B cell (primary cell): ENCODE results near the gene MEGF8. TPM values are rescaled to one million over a fixed set of nuclear protein-coding genes. Genes with fewer than 3 reads are reported as not detected.

Experiments used
- ATAC-seq: fragments of 200-7000 bp; cut with Tn5 transposase; one replicate; pipeline ENCODE4 v1.10.0; 2021; ENCODE audit warnings: low read depth, mild to moderate bottlenecking, moderate number of reproducible peaks, moderate library complexity
- CTCF ChIA-PET: fragments of 350-600 bp; sonication (Branson Sonifier 250); formaldehyde crosslinking; loops from one replicate; lab custom pipeline; 2021; ENCODE audit warnings: antibody characterized with exemption, inconsistent platforms; lab: Charles Lee
- POLR2A ChIA-PET: fragments of 350-600 bp; sonication (Branson Sonifier 250); formaldehyde crosslinking; loops from one replicate; lab custom pipeline; 2021; ENCODE audit warnings: antibody characterized with exemption; lab: Charles Lee
- DNase-seq: peaks from one replicate; pipeline ENCODE4 v3.0.0; 2013
- H2AFZ ChIP-seq: 2 replicates; pipeline ENCODE4 v1.6.1; 2012; ENCODE audit warnings: mild to moderate bottlenecking, low read depth, low read length; ENCODE audit not compliant: insufficient read depth, poor library complexity, severe bottlenecking
- H3K27ac ChIP-seq, 2 donors: 1 replicate in 1 of 2; 2 replicates in 1 of 2; pipeline ENCODE4 v1.5.1; 2012 to 2013; ENCODE audit warnings: low read length in 2 of 2, mild to moderate bottlenecking in 2 of 2, moderate library complexity in 1 of 2
- H3K27me3 ChIP-seq, 4 experiments: fragments of 200-600 bp in 1 of 4; sonication (generic) in 1 of 4; replicated peaks in 1 of 4; 1 replicate in 2 of 4; 2 replicates in 2 of 4; pipeline versions ENCODE4 v1.6.1 to v1.7.0; 2013 to 2016; ENCODE audit warnings: low read length in 3 of 4, mild to moderate bottlenecking in 2 of 4, mixed read lengths in 1 of 4, moderate library complexity in 1 of 4; ENCODE audit not compliant: insufficient read depth in 4 of 4, control insufficient read depth in 3 of 4; ENCODE audit errors: control extremely low read depth in 1 of 4
- H3K36me3 ChIP-seq, 2 experiments: replicated peaks in 1 of 2; 1 replicate in 1 of 2; 2 replicates in 1 of 2; pipeline versions ENCODE4 v1.6.1 to v1.7.1; 2013; ENCODE audit warnings: low read length in 1 of 2; ENCODE audit not compliant: insufficient read depth in 2 of 2, control insufficient read depth in 1 of 2; ENCODE audit errors: control extremely low read depth in 1 of 2, extremely low read depth in 1 of 2
- H3K4me1 ChIP-seq, 2 donors: fragments of 200-600 bp in 1 of 2; sonication (generic) in 1 of 2; 1 replicate in 1 of 2; 2 replicates in 1 of 2; pipeline versions ENCODE4 v1.5.1 to v1.6.1; 2013 to 2017; ENCODE audit warnings: low read length in 2 of 2; ENCODE audit not compliant: control insufficient read depth in 2 of 2, insufficient read depth in 2 of 2
- H3K4me2 ChIP-seq: replicated peaks from 2 replicates; pipeline ENCODE3; 2012; ENCODE audit warnings: mild to moderate bottlenecking, low read depth, low read length; ENCODE audit not compliant: poor library complexity, severe bottlenecking
- H3K4me3 ChIP-seq, 5 experiments: fragments of 200-600 bp in 1 of 5; sonication (generic) in 1 of 5; 1 replicate in 3 of 5; 2 replicates in 2 of 5; pipeline versions ENCODE4 v1.5.1 to v1.7.0; 2011 to 2016; ENCODE audit warnings: low read length in 4 of 5, mild to moderate bottlenecking in 4 of 5, low read depth in 2 of 5, control low read depth in 1 of 5, moderate library complexity in 1 of 5; ENCODE audit not compliant: insufficient read depth in 1 of 5; ENCODE audit errors: control extremely low read depth in 1 of 5, extremely low read depth in 1 of 5
- H3K79me2 ChIP-seq: fragments of 200-600 bp; sonication (generic); one replicate; pipeline ENCODE4 v1.6.0; 2016; ENCODE audit warnings: low read length; ENCODE audit not compliant: control insufficient read depth, insufficient read depth
- H3K9ac ChIP-seq: fragments of 200-600 bp; sonication (generic); 2 replicates; pipeline ENCODE4 v1.6.1; 2017; ENCODE audit warnings: mild to moderate bottlenecking, low read length, moderate library complexity
- H3K9me3 ChIP-seq, 3 donors: one replicate each; pipeline versions ENCODE4 v1.6.1 to v1.7.1; 2013; ENCODE audit warnings: low read length in 2 of 3; ENCODE audit not compliant: control insufficient read depth in 2 of 3, insufficient read depth in 1 of 3; ENCODE audit errors: control extremely low read depth in 1 of 3
- H4K20me1 ChIP-seq: 2 replicates; pipeline ENCODE4 v1.6.0; 2012; ENCODE audit warnings: mild to moderate bottlenecking, low read length; ENCODE audit not compliant: insufficient read depth, control insufficient read depth, poor library complexity, severe bottlenecking
- H3K27ac Mint-ChIP-seq: one replicate; pipeline ENCODE4 v1.8.0; 2021; ENCODE audit warnings: mixed read lengths
- H3K27me3 Mint-ChIP-seq: one replicate; pipeline ENCODE4 v1.8.0; 2021; ENCODE audit warnings: mixed read lengths
- H3K4me1 Mint-ChIP-seq: one replicate; pipeline ENCODE4 v1.8.0; 2021; ENCODE audit warnings: mixed read lengths
- H3K4me3 Mint-ChIP-seq: one replicate; pipeline ENCODE4 v1.8.0; 2021; ENCODE audit warnings: mixed read lengths
- H3K9me3 Mint-ChIP-seq: one replicate; pipeline ENCODE4 v1.8.0; 2022; ENCODE audit warnings: mixed read lengths; ENCODE audit not compliant: insufficient read depth
- EZH2 ChIP-seq: IDR thresholded peaks from 2 replicates; pipeline ENCODE4 v1.6.1; 2012; ENCODE audit warnings: borderline replicate concordance, low read depth, mild to moderate bottlenecking, moderate library complexity, low read length; ENCODE audit not compliant: insufficient read depth, poor library complexity, severe bottlenecking
- WGBS: methylation state at CpG from one replicate; pipeline ENCODE4 v1.1.5; 2013; ENCODE audit warnings: missing lambda C conversion rate; ENCODE audit not compliant: insufficient coverage; 5-methylcytosine and 5-hydroxymethylcytosine counted together
- intact Hi-C: fragments of 100-400 bp; cut with micrococcal nuclease; formaldehyde crosslinking; loops from one replicate; pipeline ENCODE4 v1.10.0; 2022
- polyA plus RNA-seq: library from polyadenylated mRNA; depleted of rRNA; stranded (reverse); fragments of >200 nt; gene quantifications from 2 replicates; pipeline ENCODE4 v1.2.3, GENCODE V29; 2012
- total RNA-seq, 2 donors: library from RNA; stranded (reverse); fragments of 120-200 nt in 1 of 2; gene quantifications; 1 replicate in 1 of 2; 2 replicates in 1 of 2; pipeline versions ENCODE4 v1.2.3 to v1.2.4, GENCODE V29; 2013 to 2022
- TF ChIP-seq, protein P1 (sequence below): fragments of 200-600 bp; IDR thresholded peaks from one replicate; pipeline ENCODE4 v1.8.0; 2022; ENCODE audit warnings: antibody characterized with exemption, mild to moderate bottlenecking

Gene MEGF8
- total and polyA plus RNA-seq, 2 donors (not counting 1 experiment from before 2014, with no cell fraction given) = 8.2 to 26.5 TPM

DNA sequence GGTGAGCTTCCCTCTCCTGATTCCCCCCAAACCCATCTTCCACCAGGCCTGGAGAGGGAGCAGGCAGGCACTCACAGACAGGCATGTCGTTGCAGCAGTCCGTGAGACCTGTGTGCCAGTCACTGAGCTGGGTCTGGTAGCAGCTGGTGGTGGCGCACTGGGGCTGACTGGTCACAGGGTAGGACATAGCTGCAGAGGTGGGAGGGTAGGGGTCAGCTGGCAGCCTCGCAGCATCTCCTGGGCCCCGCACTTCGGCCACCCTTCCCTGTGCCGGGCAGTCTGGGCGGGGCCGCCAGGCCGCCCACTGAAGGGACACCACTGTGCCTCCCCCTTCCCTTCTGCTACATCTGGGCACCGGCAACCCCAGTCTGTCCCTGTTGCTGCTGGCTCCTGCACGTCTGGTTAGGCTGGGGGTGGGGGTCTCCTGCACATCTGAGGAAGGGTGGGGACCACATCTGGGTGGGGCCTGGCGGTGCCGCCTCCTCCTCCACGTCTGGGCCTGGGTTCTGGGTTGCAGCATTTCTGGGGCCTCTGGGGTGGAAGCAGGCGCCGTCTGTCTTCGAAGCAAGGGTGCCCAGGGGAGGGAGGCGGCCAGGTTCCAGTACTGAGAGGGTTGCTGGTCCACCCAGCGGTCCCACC lies 63.5 kb downstream of the MEGF8 start:
- H3K27ac ChIP-seq = no peak overlapping the region
- Mint-ChIP-seq H3K4me1 (peaks cover 7% of the 10 kb centered on the region), H3K9me3 (no peaks in the 10 kb centered on the region), H3K27me3 (peaks cover 21% of the 10 kb centered on the region), H3K27ac (no peak overlapping the region), H3K4me3 (no peak overlapping the region)
- no peaks in the 10 kb centered on the region for H3K9me3 ChIP-seq
- intact Hi-C loops = no loop called here
- no peaks in the 10 kb centered on the region for H4K20me1 ChIP-seq
- no peak for DNase-seq
- ATAC-seq = no peak
- no peaks in the 10 kb centered on the region for H3K79me2 ChIP-seq
- no peak overlapping the region for H3K4me3 ChIP-seq
- CTCF ChIA-PET = interaction anchor here (1.0 to 4.2 kb wide), 3 partner anchors 8 to 12 kb away, joined by 3 to 27 read pairs (median 4); no protein-coding TSS in a partner anchor
- no peak overlapping the region for H3K9ac ChIP-seq
- peaks cover 5 to 12% of the 10 kb centered on the region in 2 donors for H3K4me1 ChIP-seq
- POLR2A ChIA-PET = interaction anchor here (0.6 kb wide), 1 partner anchor 24 kb away, joined by 5 read pairs; no protein-coding TSS in a partner anchor
- no peak overlapping the region for H3K4me2 ChIP-seq
- no peak overlapping the region for H2AFZ ChIP-seq
- H3K27me3 ChIP-seq = peaks cover 0 to 12% (median 6%) of the 10 kb centered on the region in 4 experiments
- WGBS = 85% methylated on average over 12 of the region's 20 CpGs
- TF ChIP-seq, protein P1, sequence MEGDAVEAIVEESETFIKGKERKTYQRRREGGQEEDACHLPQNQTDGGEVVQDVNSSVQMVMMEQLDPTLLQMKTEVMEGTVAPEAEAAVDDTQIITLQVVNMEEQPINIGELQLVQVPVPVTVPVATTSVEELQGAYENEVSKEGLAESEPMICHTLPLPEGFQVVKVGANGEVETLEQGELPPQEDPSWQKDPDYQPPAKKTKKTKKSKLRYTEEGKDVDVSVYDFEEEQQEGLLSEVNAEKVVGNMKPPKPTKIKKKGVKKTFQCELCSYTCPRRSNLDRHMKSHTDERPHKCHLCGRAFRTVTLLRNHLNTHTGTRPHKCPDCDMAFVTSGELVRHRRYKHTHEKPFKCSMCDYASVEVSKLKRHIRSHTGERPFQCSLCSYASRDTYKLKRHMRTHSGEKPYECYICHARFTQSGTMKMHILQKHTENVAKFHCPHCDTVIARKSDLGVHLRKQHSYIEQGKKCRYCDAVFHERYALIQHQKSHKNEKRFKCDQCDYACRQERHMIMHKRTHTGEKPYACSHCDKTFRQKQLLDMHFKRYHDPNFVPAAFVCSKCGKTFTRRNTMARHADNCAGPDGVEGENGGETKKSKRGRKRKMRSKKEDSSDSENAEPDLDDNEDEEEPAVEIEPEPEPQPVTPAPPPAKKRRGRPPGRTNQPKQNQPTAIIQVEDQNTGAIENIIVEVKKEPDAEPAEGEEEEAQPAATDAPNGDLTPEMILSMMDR = no peak
- no peak for TF ChIP-seq EZH2
- no peaks in the 10 kb centered on the region for H3K36me3 ChIP-seq

DNA sequence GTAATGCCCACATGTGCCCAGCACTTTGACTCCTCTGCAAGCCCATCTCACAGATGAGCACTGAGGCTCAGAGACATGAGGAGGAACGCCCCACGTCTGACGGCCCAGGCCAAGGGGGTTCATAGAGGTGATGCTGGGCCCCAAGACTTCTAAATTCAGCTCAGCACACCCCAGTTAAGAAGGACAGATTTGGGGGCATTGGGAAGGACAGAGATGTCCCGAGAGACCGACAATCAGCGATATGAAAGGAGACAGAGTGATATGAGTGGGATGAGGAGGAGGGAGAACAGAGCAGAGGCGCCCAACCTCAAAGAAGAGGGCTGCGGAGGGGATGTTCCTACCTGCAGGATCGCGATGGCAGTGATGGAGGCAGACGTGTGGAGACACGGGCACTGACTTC lies 64.5 kb downstream of the MEGF8 start, which contains the start of gene CNFN:
Gene CNFN, minus strand, starts transcription at position 399 of the 400 bp plus-strand sequence. CDS start 1,260 bp downstream, outside the sequence.
- no peak within 1 kb of the TSS for H2AFZ ChIP-seq
- no peaks in the 10 kb centered on the region for H4K20me1 ChIP-seq
- no peak for TF ChIP-seq EZH2
- TF ChIP-seq, protein P1 = no peak
- ChIA-PET CTCF (interaction anchor here (1.0 to 4.2 kb wide), 2 partner anchors 8 to 11 kb away, joined by 3 to 27 read pairs; no protein-coding TSS in a partner anchor), POLR2A (no interaction called here)
- Mint-ChIP-seq H3K27me3 (peaks cover 21% of the 10 kb centered on the region), H3K4me1 (peaks cover 7% of the 10 kb centered on the region), H3K4me3 (no peak within 1 kb of the TSS), H3K9me3 (no peaks in the 10 kb centered on the region), H3K27ac (no peak within 1 kb of the TSS)
- H3K9ac ChIP-seq = no peak within 1 kb of the TSS
- no peak within 1 kb of the TSS for H3K4me2 ChIP-seq
- ATAC-seq = no peak
- H3K4me3 ChIP-seq = no peak within 1 kb of the TSS
- peaks cover 0 to 12% (median 6%) of the 10 kb centered on the region in 4 experiments for H3K27me3 ChIP-seq
- peaks cover 5 to 12% of the 10 kb centered on the region in 2 donors for H3K4me1 ChIP-seq
- no peak within 1 kb of the TSS for H3K27ac ChIP-seq
- no peaks in the 10 kb centered on the region for H3K79me2 ChIP-seq
- 71% methylated on average over 9 of the region's 12 CpGs for WGBS
- DNase-seq = no peak
- intact Hi-C loops = no loop called here
- H3K9me3 ChIP-seq = no peaks in the 10 kb centered on the region
- no peaks in the 10 kb centered on the region for H3K36me3 ChIP-seq
